Mucosa of stomach (tissue), 1 donor: Measurements from ENCODE around the gene KRTAP19-1.
"Not testable (repeated sequence)": the region's sequence is repeated elsewhere in the genome, so short reads cannot be mapped to it uniquely, and the experiment has no call there.

Experiments used
- H3K27me3 ChIP-seq: one replicate; pipeline ENCODE4 v1.7.0; 2013; ENCODE audit warnings: mild to moderate bottlenecking, low read length; ENCODE audit not compliant: control insufficient read depth, insufficient read depth
- H3K36me3 ChIP-seq: one replicate; pipeline ENCODE4 v1.7.0; 2013; ENCODE audit warnings: low read length; ENCODE audit not compliant: control insufficient read depth, insufficient read depth
- H3K4me1 ChIP-seq: one replicate; pipeline ENCODE4 v1.7.0; 2013; ENCODE audit warnings: mild to moderate bottlenecking, low read length; ENCODE audit not compliant: control insufficient read depth, insufficient read depth
- H3K4me3 ChIP-seq: one replicate; pipeline ENCODE4 v1.7.0; 2013; ENCODE audit warnings: low read length
- H3K9ac ChIP-seq: one replicate; pipeline ENCODE4 v1.7.0; 2013; ENCODE audit warnings: mild to moderate bottlenecking, low read length, moderate library complexity
- H3K9me3 ChIP-seq: one replicate; pipeline ENCODE4 v1.7.0; 2013; ENCODE audit warnings: mild to moderate bottlenecking, low read length, moderate library complexity; ENCODE audit not compliant: control insufficient read depth
- donor health status: Pancreatic carcinoma.

KRTAP19-1 gene

DNA sequence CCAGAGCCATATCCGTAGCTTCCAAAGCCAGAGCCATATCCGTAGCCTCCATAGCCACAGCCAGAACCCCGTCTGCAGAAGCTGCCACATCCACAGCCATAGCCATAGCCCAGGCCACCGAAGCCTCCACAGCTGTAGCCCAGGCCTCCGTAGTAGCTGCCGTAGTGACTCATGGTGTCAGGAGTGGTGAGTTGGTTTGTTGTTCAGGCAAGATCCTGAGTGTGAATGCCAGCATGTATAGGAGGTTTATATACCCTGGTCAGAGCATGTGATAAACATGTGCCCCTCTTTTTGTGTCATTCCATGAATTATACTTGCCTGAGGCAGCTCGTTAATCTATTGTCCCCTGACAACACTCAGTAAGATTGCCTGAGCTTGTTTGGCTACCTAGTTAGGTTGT, at the start of gene KRTAP19-1:
KRTAP19-1 (minus strand) TSS at position 223 of the 400 bp plus-strand sequence; CDS start at position 173, 50 bp downstream.
- no peaks in the 10 kb centered on the region for H3K36me3 ChIP-seq
- H3K4me1 ChIP-seq: no peaks in the 10 kb centered on the region
- no peaks in the 10 kb centered on the region for H3K9me3 ChIP-seq
- no peak within 1 kb of the TSS for H3K4me3 ChIP-seq
- no peaks in the 10 kb centered on the region for H3K27me3 ChIP-seq
- no peak within 1 kb of the TSS for H3K9ac ChIP-seq

DNA sequence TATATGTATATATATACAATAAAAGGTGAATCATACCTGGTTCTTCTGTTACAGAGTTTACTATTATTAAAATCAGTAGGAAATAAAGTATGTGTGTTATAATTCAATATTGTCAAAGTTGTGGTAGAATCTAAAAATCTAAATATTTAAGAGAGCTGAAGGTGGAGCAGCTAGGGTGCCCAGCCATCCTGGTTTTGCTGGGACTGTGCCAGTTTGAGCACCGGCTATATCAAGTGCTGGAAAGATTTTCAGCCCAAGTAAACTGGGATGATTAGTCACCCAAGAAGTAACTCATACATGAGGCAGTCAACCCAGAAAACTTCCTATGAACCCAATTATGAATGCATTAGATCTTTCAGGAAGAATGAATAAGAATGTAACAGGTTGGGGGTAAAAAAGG, 38.7 kb upstream of the KRTAP19-1 start:
- H3K4me3 ChIP-seq: no peak overlapping the region
- H3K36me3 ChIP-seq: no peaks in the 10 kb centered on the region
- H3K9ac ChIP-seq: no peak overlapping the region
- no peaks in the 10 kb centered on the region for H3K4me1 ChIP-seq
- H3K27me3 ChIP-seq: no peaks in the 10 kb centered on the region
- no peaks in the 10 kb centered on the region for H3K9me3 ChIP-seq

DNA sequence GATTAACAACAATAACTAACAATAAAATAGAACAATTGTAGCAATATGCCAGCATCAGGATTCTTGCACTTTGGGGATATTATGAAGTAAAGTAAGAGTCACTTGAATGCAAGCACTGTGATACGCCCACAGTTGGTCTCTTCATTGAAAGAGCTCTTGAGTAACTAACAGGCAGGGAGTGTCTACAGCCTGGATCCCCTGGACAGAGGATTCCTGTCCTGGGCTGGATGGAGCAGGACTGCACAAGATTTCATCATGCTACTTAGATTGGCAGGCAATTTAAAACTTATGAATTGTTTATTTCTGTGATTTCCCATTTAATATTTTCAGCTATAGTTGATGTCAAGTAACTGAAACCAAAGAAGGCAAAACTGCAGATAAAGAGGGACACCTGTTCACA, 35.5 kb upstream of the KRTAP19-1 start:
- H3K4me3 ChIP-seq: no peak overlapping the region
- H3K9ac ChIP-seq: no peak overlapping the region
- H3K36me3 ChIP-seq: no peaks in the 10 kb centered on the region
- no peaks in the 10 kb centered on the region for H3K4me1 ChIP-seq
- no peaks in the 10 kb centered on the region for H3K9me3 ChIP-seq
- no peaks in the 10 kb centered on the region for H3K27me3 ChIP-seq

DNA sequence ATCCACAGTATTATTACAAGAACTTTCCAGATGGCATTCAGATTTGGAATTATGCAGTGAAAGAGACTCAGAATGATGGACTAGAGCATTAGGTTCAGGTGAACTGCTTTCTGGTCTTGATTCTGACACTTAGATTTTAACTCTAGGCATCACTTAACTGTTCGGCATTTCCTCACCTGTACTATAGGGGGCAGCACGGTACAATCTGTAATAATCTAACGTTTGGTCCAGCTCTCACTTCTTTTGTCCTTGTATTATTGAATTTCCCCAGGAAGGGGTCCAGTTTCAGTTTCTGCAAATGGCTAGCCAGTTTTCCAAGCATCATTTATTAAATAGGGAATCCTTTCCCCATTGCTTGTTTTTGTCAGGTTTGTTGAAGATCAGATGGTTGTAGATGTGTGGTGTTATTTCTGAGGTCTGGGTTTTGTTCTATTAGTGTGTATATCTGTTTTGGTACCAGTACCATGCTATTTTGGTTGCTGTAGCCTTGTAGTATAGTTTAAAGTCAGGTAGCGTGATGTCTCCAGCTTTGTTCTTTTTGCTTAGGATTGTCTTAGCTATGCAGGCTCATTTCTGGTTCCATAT, 25.5 kb upstream of the KRTAP19-1 start:
- H3K9ac ChIP-seq, H3K9me3 ChIP-seq, H3K27me3 ChIP-seq: not testable (repeated sequence)

DNA sequence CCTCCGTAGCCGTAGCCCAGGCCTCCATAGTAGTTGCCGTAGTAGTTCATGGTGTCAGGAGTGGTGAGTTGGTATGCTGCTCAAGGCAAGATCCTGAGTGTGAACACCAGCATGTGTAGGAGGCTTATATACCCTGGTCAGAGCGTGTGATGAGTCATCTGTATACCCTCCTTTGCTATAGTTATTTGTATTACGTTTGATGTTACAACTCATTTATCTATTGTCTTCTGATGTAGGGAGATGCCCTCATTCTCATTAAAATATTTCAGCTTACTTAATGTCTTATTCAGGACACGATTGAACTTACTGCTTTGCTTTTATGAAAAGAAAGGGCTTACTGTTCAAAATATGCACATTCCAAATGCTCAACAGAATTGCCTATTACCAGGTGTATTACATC, 21.9 kb upstream of the KRTAP19-1 start, which contains the start of gene KRTAP19-5:
KRTAP19-5 (minus strand) TSS at position 101 of the 400 bp plus-strand sequence; CDS start at position 50, 51 bp downstream.
- no peak within 1 kb of the TSS for H3K9ac ChIP-seq
- H3K36me3 ChIP-seq: no peaks in the 10 kb centered on the region
- no peaks in the 10 kb centered on the region for H3K27me3 ChIP-seq
- H3K4me3 ChIP-seq: no peak within 1 kb of the TSS
- H3K9me3 ChIP-seq: no peaks in the 10 kb centered on the region
- no peaks in the 10 kb centered on the region for H3K4me1 ChIP-seq

More for the DNA sequence above, 25.5 kb upstream of the KRTAP19-1 start:
- not testable (repeated sequence) for H3K4me3 ChIP-seq, H3K4me1 ChIP-seq, H3K36me3 ChIP-seq

DNA sequence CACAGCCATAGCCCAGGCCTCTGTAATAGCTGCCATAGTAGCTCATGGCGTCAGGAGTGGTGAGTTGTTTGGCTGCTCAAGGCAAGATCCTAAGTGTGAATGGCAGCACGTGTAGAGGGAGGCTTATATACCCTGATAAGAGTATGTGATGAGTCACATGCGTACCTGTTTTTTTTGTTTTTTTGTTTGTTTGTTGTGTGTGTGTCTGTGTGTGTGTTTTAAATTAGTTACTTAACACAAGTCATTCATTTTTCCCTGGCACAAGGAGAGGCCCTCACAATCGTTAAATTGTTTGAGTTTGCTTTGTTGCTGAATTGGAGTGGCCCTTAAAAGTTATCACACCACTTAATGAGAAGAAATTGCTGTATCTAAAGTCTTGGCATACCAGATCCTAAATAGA, 16.9 kb upstream of the KRTAP19-1 start, which contains the start of gene KRTAP19-4:
KRTAP19-4 (minus strand) TSS at position 101 of the 400 bp plus-strand sequence; CDS start at position 46, 55 bp downstream.
- H3K9me3 ChIP-seq: no peaks in the 10 kb centered on the region
- H3K9ac ChIP-seq: no peak within 1 kb of the TSS
- no peaks in the 10 kb centered on the region for H3K27me3 ChIP-seq
- H3K4me1 ChIP-seq: no peaks in the 10 kb centered on the region
- no peak within 1 kb of the TSS for H3K4me3 ChIP-seq
- no peaks in the 10 kb centered on the region for H3K36me3 ChIP-seq

DNA sequence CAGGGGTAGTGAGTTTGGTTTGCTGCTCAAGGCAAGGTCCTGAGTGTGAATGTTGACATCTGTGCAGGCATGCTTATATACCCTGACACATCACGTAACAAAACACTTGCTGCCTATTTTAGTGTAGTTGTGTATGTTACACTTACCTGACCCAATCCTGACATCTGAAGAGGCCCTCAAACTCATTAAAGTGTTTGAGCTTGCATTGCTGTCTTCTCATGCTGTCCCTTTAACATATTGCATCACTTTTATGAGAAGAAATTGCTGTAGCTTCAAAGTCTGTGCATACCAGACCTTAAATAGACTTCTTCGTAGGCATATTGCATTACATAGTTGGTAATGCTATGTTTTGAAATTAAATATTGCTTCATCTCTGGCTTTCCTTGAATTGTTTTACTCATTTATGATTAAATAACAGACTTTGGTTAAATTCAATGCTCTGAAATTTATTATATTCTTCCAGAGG, 11.8 kb upstream of the KRTAP19-1 start, which contains the start of gene KRTAP19-3:
KRTAP19-3 (minus strand) TSS at position 51 of the 466 bp plus-strand sequence. CDS start 56 bp downstream, outside the sequence.
- H3K9me3 ChIP-seq: no peaks in the 10 kb centered on the region
- no peaks in the 10 kb centered on the region for H3K36me3 ChIP-seq
- no peak within 1 kb of the TSS for H3K4me3 ChIP-seq
- H3K27me3 ChIP-seq: no peaks in the 10 kb centered on the region
- H3K9ac ChIP-seq: no peak within 1 kb of the TSS
- no peaks in the 10 kb centered on the region for H3K4me1 ChIP-seq

DNA sequence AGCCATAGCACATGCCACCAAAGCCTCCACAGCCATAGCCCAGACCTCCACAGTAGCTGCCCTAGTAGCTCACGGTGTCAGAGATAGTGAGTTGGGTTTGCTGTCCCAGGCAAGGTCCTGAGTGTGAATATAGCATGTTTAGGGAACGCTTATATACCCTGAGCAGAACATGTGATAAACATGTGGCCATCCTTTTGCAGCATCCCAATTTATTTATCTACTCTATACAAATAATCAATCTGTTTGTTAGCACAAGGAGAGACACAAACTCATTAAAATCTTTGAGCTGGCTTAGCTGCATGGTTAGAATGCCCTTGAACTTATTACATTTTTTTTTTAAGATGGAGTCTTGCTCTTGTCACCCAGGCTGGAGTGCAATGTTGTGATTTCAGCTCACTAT, 7.2 kb upstream of the KRTAP19-1 start, which contains the start of gene KRTAP19-2:
KRTAP19-2 (minus strand) TSS at position 101 of the 400 bp plus-strand sequence; CDS start at position 13, 88 bp downstream.
- Histone ChIP-seq H3K4me3 (no peak within 1 kb of the TSS), H3K9ac (no peak within 1 kb of the TSS), H3K4me1 (no peaks in the 10 kb centered on the region), H3K9me3 (no peaks in the 10 kb centered on the region), H3K36me3 (no peaks in the 10 kb centered on the region), H3K27me3 (no peaks in the 10 kb centered on the region)

DNA sequence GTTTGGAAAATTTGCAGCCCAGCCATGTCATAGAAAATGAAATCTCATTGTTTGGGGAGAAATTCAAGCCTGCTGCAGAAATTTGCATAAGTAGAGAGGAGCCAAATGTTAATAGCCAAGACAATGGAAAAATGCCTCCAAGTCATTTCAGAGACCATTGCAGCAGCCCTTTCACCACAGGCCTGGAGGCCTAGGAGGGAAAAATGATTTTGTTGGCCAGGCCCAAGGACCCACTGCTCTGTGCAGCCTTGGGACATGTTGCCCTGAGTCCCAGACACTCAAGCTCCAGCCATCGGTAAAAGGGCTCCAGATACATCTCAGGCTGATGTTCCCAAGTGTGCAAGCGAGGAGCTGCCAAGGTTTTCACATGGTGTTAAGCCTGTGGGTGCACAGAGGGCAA, 6.0 kb upstream of the KRTAP19-1 start:
- no peak overlapping the region for H3K9ac ChIP-seq

DNA sequence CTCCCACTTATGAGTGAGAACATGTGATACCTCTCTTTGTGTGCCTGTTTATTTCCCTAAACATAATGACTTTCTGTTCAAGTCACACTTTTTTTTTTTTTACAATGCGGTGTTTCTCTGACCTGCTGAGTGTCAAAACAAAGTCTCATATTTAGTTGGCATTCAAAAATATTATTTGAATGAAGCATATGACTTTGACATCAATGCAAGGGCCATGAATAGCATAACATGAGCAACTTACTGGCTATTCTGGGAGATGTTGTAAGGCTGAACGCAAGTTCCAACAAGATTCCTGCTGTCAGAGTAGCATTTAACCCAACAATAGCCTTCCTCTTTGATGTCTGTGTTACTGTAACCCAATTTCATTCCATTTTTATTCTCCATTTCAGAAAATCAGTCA, 2.0 kb upstream of the KRTAP19-1 start:
- no peak overlapping the region for H3K4me3 ChIP-seq
- H3K9me3 ChIP-seq: no peaks in the 10 kb centered on the region
- no peaks in the 10 kb centered on the region for H3K36me3 ChIP-seq
- no peak overlapping the region for H3K9ac ChIP-seq
- H3K4me1 ChIP-seq: no peaks in the 10 kb centered on the region
- no peaks in the 10 kb centered on the region for H3K27me3 ChIP-seq

More for the DNA sequence above, 6.0 kb upstream of the KRTAP19-1 start:
- Histone ChIP-seq H3K36me3 (no peaks in the 10 kb centered on the region), H3K9me3 (no peaks in the 10 kb centered on the region), H3K27me3 (no peaks in the 10 kb centered on the region), H3K4me3 (no peak overlapping the region), H3K4me1 (no peaks in the 10 kb centered on the region)

DNA sequence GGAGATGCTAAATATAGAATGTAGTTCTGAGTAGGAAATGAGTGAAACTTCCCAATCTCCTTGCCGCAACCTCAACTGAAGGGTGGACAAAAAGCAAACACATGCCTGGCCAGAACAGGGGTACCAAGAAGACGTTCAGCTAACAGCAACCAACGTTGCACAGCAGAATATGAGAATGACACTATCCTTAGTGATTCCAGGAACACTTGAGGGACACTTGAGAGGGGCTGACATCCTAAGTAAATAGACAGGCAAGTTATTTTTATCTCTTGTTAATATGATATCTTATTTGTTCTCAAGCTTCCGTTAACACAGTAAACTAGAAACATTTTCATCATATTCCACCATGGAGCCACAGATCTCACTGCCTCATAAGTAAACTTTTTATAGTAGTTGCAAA, 908 bp downstream of the KRTAP19-1 start:
- Histone ChIP-seq H3K9me3 (no peaks in the 10 kb centered on the region), H3K36me3 (no peaks in the 10 kb centered on the region), H3K9ac (no peak overlapping the region), H3K27me3 (no peaks in the 10 kb centered on the region), H3K4me3 (no peak overlapping the region), H3K4me1 (no peaks in the 10 kb centered on the region)

DNA sequence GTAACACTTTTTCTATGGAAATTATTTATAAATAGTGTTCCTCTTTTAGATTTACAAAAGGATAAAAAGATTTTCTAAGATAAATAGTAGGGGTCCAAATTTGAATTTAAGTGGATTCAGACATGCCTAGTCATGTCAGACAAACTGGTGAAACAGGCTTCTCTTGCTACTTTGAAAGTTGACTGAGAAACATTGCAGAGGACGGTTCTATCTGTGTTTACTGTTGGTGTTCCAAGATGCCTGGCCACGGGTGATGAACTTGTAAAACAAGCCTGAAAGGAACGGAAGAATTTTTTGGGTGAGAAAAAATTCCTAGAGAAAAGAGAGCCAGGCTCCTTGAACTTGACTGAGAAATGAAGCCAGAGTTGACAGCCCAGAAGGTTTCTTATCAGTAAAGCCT, 2.2 kb downstream of the KRTAP19-1 start:
- Histone ChIP-seq H3K27me3 (no peaks in the 10 kb centered on the region), H3K9ac (no peak overlapping the region), H3K4me3 (no peak overlapping the region), H3K4me1 (no peaks in the 10 kb centered on the region), H3K9me3 (no peaks in the 10 kb centered on the region), H3K36me3 (no peaks in the 10 kb centered on the region)
